ENCODE results near the gene KCNAB1.

DNA sequence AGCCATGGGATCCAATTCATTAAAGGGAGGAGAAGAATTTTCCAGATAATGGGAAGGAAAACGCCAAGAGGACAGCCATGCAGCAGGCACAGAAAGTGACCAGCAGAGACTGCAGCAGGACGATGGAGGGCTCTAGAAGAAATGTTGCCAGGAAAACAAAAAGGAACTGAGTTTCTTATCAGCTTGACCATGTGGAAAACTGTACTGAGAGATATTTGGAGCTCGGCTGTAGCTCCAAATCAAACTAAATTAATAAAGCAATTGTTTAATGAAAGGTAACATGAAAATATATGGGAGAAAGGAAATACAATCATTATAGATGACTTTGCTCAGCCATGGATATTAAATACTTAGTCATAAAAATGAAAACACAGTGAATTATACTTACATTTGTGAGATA is 370.8 kb downstream of the KCNAB1 start:
- TF ChIP-seq, protein P1, sequence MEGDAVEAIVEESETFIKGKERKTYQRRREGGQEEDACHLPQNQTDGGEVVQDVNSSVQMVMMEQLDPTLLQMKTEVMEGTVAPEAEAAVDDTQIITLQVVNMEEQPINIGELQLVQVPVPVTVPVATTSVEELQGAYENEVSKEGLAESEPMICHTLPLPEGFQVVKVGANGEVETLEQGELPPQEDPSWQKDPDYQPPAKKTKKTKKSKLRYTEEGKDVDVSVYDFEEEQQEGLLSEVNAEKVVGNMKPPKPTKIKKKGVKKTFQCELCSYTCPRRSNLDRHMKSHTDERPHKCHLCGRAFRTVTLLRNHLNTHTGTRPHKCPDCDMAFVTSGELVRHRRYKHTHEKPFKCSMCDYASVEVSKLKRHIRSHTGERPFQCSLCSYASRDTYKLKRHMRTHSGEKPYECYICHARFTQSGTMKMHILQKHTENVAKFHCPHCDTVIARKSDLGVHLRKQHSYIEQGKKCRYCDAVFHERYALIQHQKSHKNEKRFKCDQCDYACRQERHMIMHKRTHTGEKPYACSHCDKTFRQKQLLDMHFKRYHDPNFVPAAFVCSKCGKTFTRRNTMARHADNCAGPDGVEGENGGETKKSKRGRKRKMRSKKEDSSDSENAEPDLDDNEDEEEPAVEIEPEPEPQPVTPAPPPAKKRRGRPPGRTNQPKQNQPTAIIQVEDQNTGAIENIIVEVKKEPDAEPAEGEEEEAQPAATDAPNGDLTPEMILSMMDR (conservative IDR thresholded peaks at IDR 0.05; ENCODE audit: low read length), result no peak
- TF ChIP-seq EZH2phosphoT487 (IDR thresholded peaks at IDR 0.05; ENCODE audit: borderline replicate concordance, low read depth, low read length), result no peak

All from OCI-LY7 (cell line).